Urinary bladder (tissue), 4 donors: ENCODE results near the gene CCSER1. TPM values are rescaled to one million over a fixed set of nuclear protein-coding genes. Genes with fewer than 3 reads are reported as not detected.
"Not testable (repeated sequence)": the region's sequence is repeated elsewhere in the genome, so short reads cannot be mapped to it uniquely, and the experiment has no call there.

ENCODE experiments used
- DNase-seq: peaks from one replicate; pipeline ENCODE4 v3.0.0-alpha.2; 2015; ENCODE audit errors: extremely low spot score
- H3K27ac ChIP-seq: one replicate; pipeline ENCODE4 v1.5.1; 2013; ENCODE audit warnings: low read depth, mild to moderate bottlenecking, moderate library complexity
- H3K36me3 ChIP-seq: one replicate; pipeline ENCODE4 v1.6.1; 2013; ENCODE audit warnings: mild to moderate bottlenecking, moderate library complexity; ENCODE audit not compliant: insufficient read depth
- H3K4me1 ChIP-seq: one replicate; pipeline ENCODE4 v1.6.1; 2013; ENCODE audit warnings: mild to moderate bottlenecking, moderate library complexity; ENCODE audit not compliant: insufficient read depth
- H3K4me3 ChIP-seq: one replicate; pipeline ENCODE4 v1.5.1; 2013; ENCODE audit warnings: low read depth, low read length
- WGBS: extraction: QIAGEN DNeasy Blood & Tissue Kit; methylation state at CpG from one replicate; pipeline ENCODE4 v1.1.7; 2013; 5-methylcytosine and 5-hydroxymethylcytosine counted together
- polyA plus RNA-seq: library from polyadenylated mRNA; stranded (reverse); fragments of 200-250 nt; gene quantifications from one replicate; pipeline ENCODE4 v1.2.3, GENCODE V29; 2013
- total RNA-seq: library from RNA; depleted of rRNA; stranded (reverse); fragments of >200 nt; gene quantifications from one replicate; pipeline ENCODE4 v1.2.3, GENCODE V29; 2014
- donor health status: healthy with polysubstance abuse.
- donor health status: healthy.

CCSER1 gene
- total and polyA plus RNA-seq, 2 donors = 1.4 to 88.0 TPM

DNA sequence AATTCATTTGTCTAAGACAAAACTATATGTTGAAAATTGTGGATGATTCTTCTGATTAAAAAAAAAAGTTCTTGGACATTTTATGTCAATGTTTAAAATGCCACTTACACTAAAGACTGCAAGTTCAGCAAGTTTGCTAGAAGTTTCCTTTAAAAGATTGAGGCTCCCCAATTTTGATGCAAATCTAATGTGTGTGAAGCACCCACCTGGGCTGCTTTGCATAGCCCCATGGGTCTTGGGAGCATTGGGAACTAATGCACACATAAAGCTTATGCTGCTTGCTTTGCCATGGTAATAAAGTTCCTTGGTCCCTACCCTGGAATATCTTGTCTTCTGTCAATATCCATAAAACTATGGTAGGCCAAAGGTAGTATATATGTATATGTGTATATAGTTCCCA, 1450.7 kb downstream of the CCSER1 start:
- DNase-seq = no peak
- no peaks in the 10 kb centered on the region for H3K4me1 ChIP-seq
- H3K4me3 ChIP-seq = no peak overlapping the region

GRCh38 chr4:91590260-91590659, 1463.1 kb downstream of the CCSER1 start:
- DNase-seq = no peak
- Histone ChIP-seq H3K4me3 (no peak overlapping the region), H3K36me3 (no peaks in the 10 kb centered on the region), H3K27ac (no peak overlapping the region), H3K4me1 (no peaks in the 10 kb centered on the region)
- 36% methylated on average over 3 of the region's 3 CpGs for WGBS

More for the DNA sequence above, 1450.7 kb downstream of the CCSER1 start:
- H3K27ac ChIP-seq = no peak overlapping the region
- no peaks in the 10 kb centered on the region for H3K36me3 ChIP-seq

DNA sequence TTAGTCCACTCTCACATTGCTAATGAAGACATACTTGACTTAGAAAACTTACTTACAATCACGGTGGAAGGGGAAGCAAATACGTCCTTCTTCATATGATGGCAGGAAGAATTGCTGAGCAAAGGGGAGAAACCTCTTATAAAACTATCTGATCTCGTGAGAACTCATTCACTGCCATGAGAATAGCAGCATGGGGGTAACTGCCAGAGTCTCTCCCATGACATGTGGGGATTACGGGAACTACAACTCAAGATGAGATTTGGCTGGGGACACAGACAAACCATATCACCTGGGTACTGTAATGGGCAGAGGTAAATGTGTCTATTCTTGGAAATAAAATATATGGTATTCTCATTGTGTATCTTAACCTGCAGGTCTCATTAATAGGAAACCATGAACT, 1464.9 kb downstream of the CCSER1 start:
- no peaks in the 10 kb centered on the region for H3K4me1 ChIP-seq
- H3K4me3 ChIP-seq = no peak overlapping the region
- DNase-seq = no peak
- no peaks in the 10 kb centered on the region for H3K36me3 ChIP-seq
- WGBS = 88% methylated on average over 4 of the region's 4 CpGs
- no peak overlapping the region for H3K27ac ChIP-seq

GRCh38 chr4:91596718-91597117, 1469.5 kb downstream of the CCSER1 start:
- Histone ChIP-seq H3K27ac (no peak overlapping the region), H3K36me3 (no peaks in the 10 kb centered on the region), H3K4me1 (no peaks in the 10 kb centered on the region), H3K4me3 (no peak overlapping the region)
- no peak for DNase-seq
- 65% methylated on average over 2 of the region's 2 CpGs for WGBS

GRCh38 chr4:91598696-91599095, 1471.5 kb downstream of the CCSER1 start:
- H3K4me3 ChIP-seq = no peak overlapping the region
- H3K27ac ChIP-seq = no peak overlapping the region
- no peaks in the 10 kb centered on the region for H3K4me1 ChIP-seq
- H3K36me3 ChIP-seq = no peaks in the 10 kb centered on the region
- DNase-seq = no peak
- WGBS = 89% methylated on average over 8 of the region's 8 CpGs

GRCh38 chr4:91600301-91600700, 1473.1 kb downstream of the CCSER1 start:
- Histone ChIP-seq H3K27ac (no peak overlapping the region), H3K36me3 (no peaks in the 10 kb centered on the region), H3K4me3 (no peak overlapping the region), H3K4me1 (no peaks in the 10 kb centered on the region)
- 94% methylated on average over 1 of the region's 1 CpG for WGBS
- no peak for DNase-seq

- no peak for DNase-seq
- WGBS = 73% methylated on average over 1 of the region's 1 CpG
- no peaks in the 10 kb centered on the region for H3K4me1 ChIP-seq
- H3K4me3 ChIP-seq = no peak overlapping the region
- no peak overlapping the region for H3K27ac ChIP-seq
- no peaks in the 10 kb centered on the region for H3K36me3 ChIP-seq
Observed at GRCh38 chr4:91601401-91601800, 1474.2 kb downstream of the CCSER1 start.

GRCh38 chr4:91611782-91612181, 1484.6 kb downstream of the CCSER1 start:
- H3K27ac ChIP-seq = no peak overlapping the region
- H3K4me1 ChIP-seq = no peaks in the 10 kb centered on the region
- no peak for DNase-seq
- WGBS = 89% methylated on average over 5 of the region's 5 CpGs
- H3K4me3 ChIP-seq = no peak overlapping the region
- H3K36me3 ChIP-seq = no peaks in the 10 kb centered on the region

- Histone ChIP-seq H3K4me1 (no peaks in the 10 kb centered on the region), H3K4me3 (no peak overlapping the region), H3K36me3 (no peaks in the 10 kb centered on the region), H3K27ac (no peak overlapping the region)
- DNase-seq = no peak
- WGBS = 98% methylated on average over 1 of the region's 1 CpG
Observed at GRCh38 chr4:91620952-91621351, 1493.8 kb downstream of the CCSER1 start.

- Histone ChIP-seq H3K36me3 (no peaks in the 10 kb centered on the region), H3K4me1 (no peaks in the 10 kb centered on the region), H3K4me3 (no peak overlapping the region), H3K27ac (no peak overlapping the region)
- DNase-seq = no peak
- WGBS = 82% methylated on average over 1 of the region's 1 CpG
Observed at GRCh38 chr4:91621446-91621845, 1494.3 kb downstream of the CCSER1 start.

- Histone ChIP-seq H3K36me3 (no peaks in the 10 kb centered on the region), H3K27ac (no peak overlapping the region), H3K4me1 (no peaks in the 10 kb centered on the region), H3K4me3 (no peak overlapping the region)
- 72% methylated on average over 3 of the region's 3 CpGs for WGBS
- DNase-seq = no peak
Observed at GRCh38 chr4:91622925-91623602, 1495.9 kb downstream of the CCSER1 start.

- not testable (repeated sequence) for H3K27ac ChIP-seq, DNase-seq
- 92% methylated on average over 4 of the region's 4 CpGs for WGBS
Observed at GRCh38 chr4:91623603-91623967, 1496.4 kb downstream of the CCSER1 start.

DNA sequence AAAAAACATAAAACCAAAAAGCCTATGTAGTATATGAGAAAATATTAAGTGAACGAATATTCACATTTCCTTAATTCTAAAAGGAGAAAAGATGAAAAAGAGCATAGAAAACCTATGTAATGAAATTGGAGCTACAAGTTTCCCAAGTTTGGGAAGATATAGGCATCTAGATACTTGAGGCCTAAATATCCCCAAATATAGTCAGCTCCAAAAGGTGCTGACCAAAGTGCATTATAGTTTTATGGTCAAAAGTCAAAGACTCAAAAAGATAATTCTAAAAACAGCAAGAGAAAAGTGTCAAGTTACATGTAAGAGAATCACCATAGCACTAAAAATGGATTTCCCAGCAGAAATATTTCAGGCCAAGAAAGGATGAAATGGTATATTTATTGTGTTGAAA, 1502.9 kb downstream of the CCSER1 start:
- no peak for DNase-seq
- no peaks in the 10 kb centered on the region for H3K4me1 ChIP-seq
- H3K27ac ChIP-seq = no peak overlapping the region
- H3K36me3 ChIP-seq = no peaks in the 10 kb centered on the region
- 90% methylated on average over 1 of the region's 1 CpG for WGBS
- H3K4me3 ChIP-seq = no peak overlapping the region

More at GRCh38 chr4:91623603-91623967, 1496.4 kb downstream of the CCSER1 start:
- H3K4me3 ChIP-seq, H3K36me3 ChIP-seq, H3K4me1 ChIP-seq: not testable (repeated sequence)

- Histone ChIP-seq H3K27ac (no peak overlapping the region), H3K4me3 (no peak overlapping the region), H3K4me1 (no peaks in the 10 kb centered on the region), H3K36me3 (no peaks in the 10 kb centered on the region)
- DNase-seq = no peak
Observed at GRCh38 chr4:91630764-91631163, 1503.6 kb downstream of the CCSER1 start.

DNA sequence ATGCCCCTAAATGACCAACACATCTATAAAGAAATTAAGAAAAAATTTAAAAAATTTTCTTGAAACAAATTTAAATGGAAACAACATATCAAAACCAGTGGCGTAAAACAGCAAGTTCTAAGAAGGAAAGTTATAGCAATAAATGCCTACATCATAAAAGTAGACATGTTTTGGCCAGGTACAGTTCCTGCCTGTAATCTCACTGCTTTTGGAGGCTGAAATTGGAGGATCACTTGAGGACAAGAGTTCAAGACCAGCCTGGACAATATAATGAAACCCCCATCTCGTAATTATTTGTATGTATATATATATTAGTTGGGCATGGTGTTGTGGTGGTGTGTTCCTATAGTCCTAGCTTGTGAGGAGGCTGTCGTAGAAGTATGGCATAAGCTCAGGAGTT, 1504.1 kb downstream of the CCSER1 start:
- no peaks in the 10 kb centered on the region for H3K4me1 ChIP-seq
- no peak for DNase-seq
- WGBS = 88% methylated on average over 3 of the region's 3 CpGs
- no peak overlapping the region for H3K4me3 ChIP-seq
- no peaks in the 10 kb centered on the region for H3K36me3 ChIP-seq
- no peak overlapping the region for H3K27ac ChIP-seq
